ENCODE results near the gene CTNNA2.

DNA sequence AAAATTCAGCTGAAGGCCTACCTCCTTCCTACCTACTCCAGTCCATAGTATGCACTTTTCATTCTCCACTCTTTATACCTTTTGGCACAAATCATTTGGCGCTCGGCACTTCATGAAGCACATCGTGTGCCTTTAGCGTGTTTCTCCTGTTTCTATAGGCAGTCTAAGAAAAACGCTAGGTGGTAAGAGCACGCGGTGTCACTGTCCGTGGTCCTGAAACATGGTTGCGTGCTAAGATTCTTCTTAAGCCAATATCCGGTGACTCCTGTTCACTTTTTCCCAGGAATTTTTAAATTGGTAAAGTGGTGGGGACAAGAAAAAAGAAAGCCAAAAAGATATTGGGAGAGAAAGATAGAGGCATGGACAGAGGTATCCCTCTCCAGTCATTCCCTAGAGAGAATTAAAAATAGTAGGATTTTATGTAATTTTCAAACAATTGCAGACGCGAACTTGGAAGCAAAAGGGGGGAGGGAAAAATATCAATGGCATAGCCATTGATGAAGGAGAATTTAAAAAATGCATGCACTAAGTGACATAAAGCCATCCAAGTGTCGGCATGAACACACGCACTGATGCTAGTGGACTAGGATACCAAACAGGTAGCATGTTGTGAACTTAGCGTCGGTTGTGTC lies 1.4 kb upstream of the CTNNA2 start:
- TF ChIP-seq POLR2A (IDR thresholded peaks at IDR 0.05), result no peak
- TF ChIP-seq, protein P1, sequence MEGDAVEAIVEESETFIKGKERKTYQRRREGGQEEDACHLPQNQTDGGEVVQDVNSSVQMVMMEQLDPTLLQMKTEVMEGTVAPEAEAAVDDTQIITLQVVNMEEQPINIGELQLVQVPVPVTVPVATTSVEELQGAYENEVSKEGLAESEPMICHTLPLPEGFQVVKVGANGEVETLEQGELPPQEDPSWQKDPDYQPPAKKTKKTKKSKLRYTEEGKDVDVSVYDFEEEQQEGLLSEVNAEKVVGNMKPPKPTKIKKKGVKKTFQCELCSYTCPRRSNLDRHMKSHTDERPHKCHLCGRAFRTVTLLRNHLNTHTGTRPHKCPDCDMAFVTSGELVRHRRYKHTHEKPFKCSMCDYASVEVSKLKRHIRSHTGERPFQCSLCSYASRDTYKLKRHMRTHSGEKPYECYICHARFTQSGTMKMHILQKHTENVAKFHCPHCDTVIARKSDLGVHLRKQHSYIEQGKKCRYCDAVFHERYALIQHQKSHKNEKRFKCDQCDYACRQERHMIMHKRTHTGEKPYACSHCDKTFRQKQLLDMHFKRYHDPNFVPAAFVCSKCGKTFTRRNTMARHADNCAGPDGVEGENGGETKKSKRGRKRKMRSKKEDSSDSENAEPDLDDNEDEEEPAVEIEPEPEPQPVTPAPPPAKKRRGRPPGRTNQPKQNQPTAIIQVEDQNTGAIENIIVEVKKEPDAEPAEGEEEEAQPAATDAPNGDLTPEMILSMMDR (IDR thresholded peaks at IDR 0.05), result no peak
